C4-2B (cell line): ENCODE results near the gene TLE5.

ENCODE experiments used
- ZFX ChIP-seq: fragments of 450-650 bp; IDR thresholded peaks from 2 replicates; pipeline ENCODE4 v1.6.1; 2017
- TF ChIP-seq, protein P1 (sequence below): fragments of 450-650 bp; conservative IDR thresholded peaks from 2 replicates; pipeline ENCODE4 v1.5.1; 2017; ENCODE audit warnings: mild to moderate bottlenecking

- TF ChIP-seq, protein P1, sequence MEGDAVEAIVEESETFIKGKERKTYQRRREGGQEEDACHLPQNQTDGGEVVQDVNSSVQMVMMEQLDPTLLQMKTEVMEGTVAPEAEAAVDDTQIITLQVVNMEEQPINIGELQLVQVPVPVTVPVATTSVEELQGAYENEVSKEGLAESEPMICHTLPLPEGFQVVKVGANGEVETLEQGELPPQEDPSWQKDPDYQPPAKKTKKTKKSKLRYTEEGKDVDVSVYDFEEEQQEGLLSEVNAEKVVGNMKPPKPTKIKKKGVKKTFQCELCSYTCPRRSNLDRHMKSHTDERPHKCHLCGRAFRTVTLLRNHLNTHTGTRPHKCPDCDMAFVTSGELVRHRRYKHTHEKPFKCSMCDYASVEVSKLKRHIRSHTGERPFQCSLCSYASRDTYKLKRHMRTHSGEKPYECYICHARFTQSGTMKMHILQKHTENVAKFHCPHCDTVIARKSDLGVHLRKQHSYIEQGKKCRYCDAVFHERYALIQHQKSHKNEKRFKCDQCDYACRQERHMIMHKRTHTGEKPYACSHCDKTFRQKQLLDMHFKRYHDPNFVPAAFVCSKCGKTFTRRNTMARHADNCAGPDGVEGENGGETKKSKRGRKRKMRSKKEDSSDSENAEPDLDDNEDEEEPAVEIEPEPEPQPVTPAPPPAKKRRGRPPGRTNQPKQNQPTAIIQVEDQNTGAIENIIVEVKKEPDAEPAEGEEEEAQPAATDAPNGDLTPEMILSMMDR = no peak
- no peak for TF ChIP-seq ZFX
These were observed 14.1 kb downstream of the TLE5 start for GRCh38 chr19:3048190-3048533.
